GM04503 (cell line): ENCODE results near the gene SHANK1.
"Not testable (repeated sequence)": the region's sequence is repeated elsewhere in the genome, so short reads cannot be mapped to it uniquely, and the experiment has no call there.

Experiments
- DNase-seq: peaks from one replicate; pipeline ENCODE4 v3.0.0-alpha.2; 2012; ENCODE audit warnings: low read depth

SHANK1 gene

GRCh38 chr19:50719566-50719965, at the start of gene SHANK1:
Gene SHANK1 (minus strand): TSS chr19:50719802. CDS start chr19:50716919, 2,883 bp downstream.
- DNase-seq = no peak

GRCh38 chr19:50768277-50768676, 48.7 kb upstream of the SHANK1 start:
- no peak for DNase-seq

- not testable (repeated sequence) for DNase-seq
Observed at GRCh38 chr19:50767263-50767662, 47.7 kb upstream of the SHANK1 start.

- DNase-seq = not testable (repeated sequence)
Observed at GRCh38 chr19:50766746-50767145, 47.1 kb upstream of the SHANK1 start.

- no peak for DNase-seq
Observed at GRCh38 chr19:50764409-50764808, 44.8 kb upstream of the SHANK1 start.

- not testable (repeated sequence) for DNase-seq
Observed at GRCh38 chr19:50763521-50763920, 43.9 kb upstream of the SHANK1 start.

GRCh38 chr19:50761501-50761900, 41.9 kb upstream of the SHANK1 start:
- DNase-seq = not testable (repeated sequence)

- no peak for DNase-seq
Observed at GRCh38 chr19:50759886-50760285, 40.3 kb upstream of the SHANK1 start.

- not testable (repeated sequence) for DNase-seq
Observed at GRCh38 chr19:50759076-50759475, 39.5 kb upstream of the SHANK1 start.

- DNase-seq = not testable (repeated sequence)
Observed at GRCh38 chr19:50757624-50758023, 38.0 kb upstream of the SHANK1 start.

GRCh38 chr19:50756244-50756643, 36.6 kb upstream of the SHANK1 start:
- DNase-seq = not testable (repeated sequence)

- no peak for DNase-seq
Observed at GRCh38 chr19:50753879-50754278, 34.3 kb upstream of the SHANK1 start.

- DNase-seq = no peak
Observed at GRCh38 chr19:50750010-50750409, 30.4 kb upstream of the SHANK1 start.

- no peak for DNase-seq
Observed at GRCh38 chr19:50749490-50749889, 29.9 kb upstream of the SHANK1 start.

- not testable (repeated sequence) for DNase-seq
Observed at GRCh38 chr19:50747141-50747540, 27.5 kb upstream of the SHANK1 start.

GRCh38 chr19:50745221-50745620, 25.6 kb upstream of the SHANK1 start:
- no peak for DNase-seq

- DNase-seq = no peak
Observed at GRCh38 chr19:50743537-50743936, 23.9 kb upstream of the SHANK1 start.

- no peak for DNase-seq
Observed at GRCh38 chr19:50741179-50741933, 21.8 kb upstream of the SHANK1 start.

- no peak for DNase-seq
Observed at GRCh38 chr19:50739914-50740426, 20.4 kb upstream of the SHANK1 start.

GRCh38 chr19:50739132-50739913, 19.7 kb upstream of the SHANK1 start:
- DNase-seq = no peak

- DNase-seq = no peak
Observed at GRCh38 chr19:50736338-50736737, 16.7 kb upstream of the SHANK1 start.

GRCh38 chr19:50735869-50736268, 16.3 kb upstream of the SHANK1 start:
- DNase-seq = no peak

GRCh38 chr19:50729894-50730293, 10.3 kb upstream of the SHANK1 start:
- DNase-seq = no peak
